ENCODE measurements around the gene APBB2. TPM values are rescaled to one million over a fixed set of nuclear protein-coding genes. Genes with fewer than 3 reads are reported as not detected.

The APBB2 gene
- total and polyA plus RNA-seq, 4 donors = 22.7 to 101 (median 64.4) TPM

DNA sequence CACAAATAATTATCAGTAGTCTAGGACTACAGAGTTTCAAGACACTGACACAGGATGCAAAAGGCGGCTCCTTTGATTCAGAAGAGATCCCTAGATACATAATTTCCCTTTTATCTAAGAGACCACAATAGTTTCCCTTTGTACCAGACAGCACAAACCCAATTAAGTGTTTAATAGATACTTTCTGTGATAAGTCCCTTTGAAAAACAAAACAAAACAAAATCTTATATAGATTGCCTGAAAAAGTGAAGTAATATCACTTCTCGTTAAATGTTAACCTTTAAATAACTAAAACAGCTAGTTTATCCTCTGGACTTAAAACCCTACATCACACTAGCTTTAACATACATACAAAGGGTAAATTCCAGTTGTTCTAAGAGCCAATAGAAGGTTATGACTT lies 49.9 kb downstream of the APBB2 start:
- intact Hi-C loops (cut with DNase I) = no loop called here
- WGBS, 2 donors = 92 to 93% methylated on average over 2 of the region's 2 CpGs
- peaks cover 0 to 2% of the 10 kb centered on the region in 2 donors for H3K36me3 ChIP-seq (ENCODE audit: control insufficient read depth in 1 of 2, insufficient read depth in 2 of 2, low read length in 1 of 2)
- ATAC-seq (ENCODE audit: low FRiP score) (no peak), DNase-seq (no peak)
- H3K27ac ChIP-seq (ENCODE audit: low read depth in 1 of 2, low read length in 2 of 2) = no peak overlapping the region
- H3K9me3 ChIP-seq (ENCODE audit: control insufficient read depth, low read length) = no peaks in the 10 kb centered on the region
- no peaks in the 10 kb centered on the region for H3K27me3 ChIP-seq (ENCODE audit: control insufficient read depth in 1 of 2, insufficient read depth in 2 of 2, low read length in 1 of 2)
- no peak overlapping the region for H3K4me3 ChIP-seq (ENCODE audit: low read length in 2 of 2)
- peaks cover 1 to 5% of the 10 kb centered on the region in 2 donors for H3K4me1 ChIP-seq (ENCODE audit: control insufficient read depth in 1 of 2, insufficient read depth in 2 of 2, low read length in 2 of 2)

GRCh38 chr4:41161355-41161754 lies 53.0 kb downstream of the APBB2 start:
- Histone ChIP-seq H3K27me3 (ENCODE audit: control insufficient read depth in 1 of 2, insufficient read depth in 2 of 2, low read length in 1 of 2) (no peaks in the 10 kb centered on the region), H3K4me3 (ENCODE audit: low read length in 2 of 2) (no peak overlapping the region), H3K4me1 (ENCODE audit: control insufficient read depth in 1 of 2, insufficient read depth in 2 of 2, low read length in 2 of 2) (peaks cover 1 to 5% of the 10 kb centered on the region in 2 donors), H3K27ac (ENCODE audit: low read depth in 1 of 2, low read length in 2 of 2) (no peak overlapping the region), H3K36me3 (ENCODE audit: control insufficient read depth in 1 of 2, insufficient read depth in 2 of 2, low read length in 1 of 2) (no peaks in the 10 kb centered on the region), H3K9me3 (ENCODE audit: control insufficient read depth, low read length) (no peaks in the 10 kb centered on the region)
- intact Hi-C loops (cut with DNase I) = no loop called here
- no peak for DNase-seq
- 65 to 98% methylated on average over 3 of the region's 3 CpGs for WGBS, 2 donors
- no peak for ATAC-seq (ENCODE audit: low FRiP score)

DNA sequence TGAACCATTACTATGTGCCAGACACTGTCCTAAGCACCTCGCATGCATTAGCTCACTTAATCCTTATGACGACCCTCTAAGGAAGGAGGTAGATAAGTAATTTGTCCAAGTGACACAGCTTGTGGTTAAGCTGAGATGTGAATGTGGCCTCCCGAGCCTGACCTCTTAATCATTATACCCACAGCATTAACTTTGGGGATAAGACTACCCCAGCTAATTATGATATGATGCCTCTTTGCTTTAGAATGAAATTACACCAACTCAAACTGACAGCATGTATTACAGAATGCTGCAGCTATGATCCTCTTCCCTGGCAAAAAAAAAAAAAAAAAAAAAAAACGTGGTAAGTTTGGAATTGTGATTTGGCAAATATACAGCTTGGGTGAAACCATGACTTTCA lies 53.5 kb downstream of the APBB2 start:
- Histone ChIP-seq H3K9me3 (ENCODE audit: control insufficient read depth, low read length) (no peaks in the 10 kb centered on the region), H3K27ac (ENCODE audit: low read depth in 1 of 2, low read length in 2 of 2) (no peak overlapping the region), H3K27me3 (ENCODE audit: control insufficient read depth in 1 of 2, insufficient read depth in 2 of 2, low read length in 1 of 2) (no peaks in the 10 kb centered on the region), H3K4me1 (ENCODE audit: control insufficient read depth in 1 of 2, insufficient read depth in 2 of 2, low read length in 2 of 2) (peaks cover 1 to 7% of the 10 kb centered on the region in 2 donors), H3K4me3 (ENCODE audit: low read length in 2 of 2) (no peak overlapping the region), H3K36me3 (ENCODE audit: control insufficient read depth in 1 of 2, insufficient read depth in 2 of 2, low read length in 1 of 2) (no peaks in the 10 kb centered on the region)
- WGBS, 2 donors = 68% methylated on average over 4 of the region's 4 CpGs
- DNase-seq (no peak), ATAC-seq (ENCODE audit: low FRiP score) (no peak)
- intact Hi-C loops (cut with DNase I) = no loop called here

GRCh38 chr4:41160012-41160789 lies 54.1 kb downstream of the APBB2 start:
- no peaks in the 10 kb centered on the region for H3K27me3 ChIP-seq (ENCODE audit: control insufficient read depth in 1 of 2, insufficient read depth in 2 of 2, low read length in 1 of 2)
- intact Hi-C loops (cut with DNase I) = no loop called here
- no peak overlapping the region for H3K27ac ChIP-seq (ENCODE audit: low read depth in 1 of 2, low read length in 2 of 2)
- no peaks in the 10 kb centered on the region for H3K36me3 ChIP-seq (ENCODE audit: control insufficient read depth in 1 of 2, insufficient read depth in 2 of 2, low read length in 1 of 2)
- ATAC-seq (ENCODE audit: low FRiP score) = peak; percentile 50
- DNase-seq = no peak
- WGBS, 2 donors = 59 to 76% methylated on average over 10 of the region's 10 CpGs
- H3K4me1 ChIP-seq (ENCODE audit: control insufficient read depth in 1 of 2, insufficient read depth in 2 of 2, low read length in 2 of 2) = peaks cover 1 to 7% of the 10 kb centered on the region in 2 donors
- no peaks in the 10 kb centered on the region for H3K9me3 ChIP-seq (ENCODE audit: control insufficient read depth, low read length)
- H3K4me3 ChIP-seq (ENCODE audit: low read length in 2 of 2) = no peak overlapping the region

- ATAC-seq (ENCODE audit: low FRiP score) (no peak), DNase-seq (no peak)
- Histone ChIP-seq H3K27me3 (ENCODE audit: control insufficient read depth in 1 of 2, insufficient read depth in 2 of 2, low read length in 1 of 2) (no peaks in the 10 kb centered on the region), H3K4me1 (ENCODE audit: control insufficient read depth in 1 of 2, insufficient read depth in 2 of 2, low read length in 2 of 2) (peaks cover 1 to 10% of the 10 kb centered on the region in 2 donors), H3K4me3 (ENCODE audit: low read length in 2 of 2) (no peak overlapping the region), H3K27ac (ENCODE audit: low read depth in 1 of 2, low read length in 2 of 2) (no peak overlapping the region), H3K9me3 (ENCODE audit: control insufficient read depth, low read length) (no peaks in the 10 kb centered on the region), H3K36me3 (ENCODE audit: control insufficient read depth in 1 of 2, insufficient read depth in 2 of 2, low read length in 1 of 2) (no peaks in the 10 kb centered on the region)
- WGBS, 2 donors = 96 to 97% methylated on average over 5 of the region's 5 CpGs
- intact Hi-C loops (cut with DNase I) = no loop called here
Observed at GRCh38 chr4:41158756-41159155, 55.6 kb downstream of the APBB2 start.

DNA sequence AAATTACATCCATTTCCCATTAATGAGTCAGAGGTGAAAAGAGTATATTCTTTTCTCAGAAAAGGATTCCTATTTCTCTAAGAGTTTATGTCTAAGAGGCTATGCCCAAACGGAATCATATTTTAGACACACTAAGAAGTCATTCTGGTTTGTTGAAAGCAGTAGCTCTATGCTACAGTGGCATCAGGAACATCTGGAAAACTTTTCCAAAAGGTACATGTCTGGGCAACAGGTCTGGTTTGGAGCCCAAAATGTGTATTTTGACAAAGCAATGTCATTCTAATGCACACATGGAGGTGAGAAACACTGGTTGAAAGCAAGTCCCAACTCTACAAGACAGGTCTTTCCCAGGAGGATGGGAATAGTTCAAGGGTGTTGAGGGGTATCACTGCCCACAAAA lies 56.1 kb downstream of the APBB2 start:
- no peak overlapping the region for H3K4me3 ChIP-seq (ENCODE audit: low read length in 2 of 2)
- no peaks in the 10 kb centered on the region for H3K27me3 ChIP-seq (ENCODE audit: control insufficient read depth in 1 of 2, insufficient read depth in 2 of 2, low read length in 1 of 2)
- H3K4me1 ChIP-seq (ENCODE audit: control insufficient read depth in 1 of 2, insufficient read depth in 2 of 2, low read length in 2 of 2) = peaks cover 1 to 11% of the 10 kb centered on the region in 2 donors
- no peak overlapping the region for H3K27ac ChIP-seq (ENCODE audit: low read depth in 1 of 2, low read length in 2 of 2)
- DNase-seq = no peak
- intact Hi-C loops (cut with DNase I) = no loop called here
- 66 to 81% methylated on average over 1 of the region's 1 CpG for WGBS, 2 donors
- ATAC-seq (ENCODE audit: low FRiP score) = no peak
- no peaks in the 10 kb centered on the region for H3K9me3 ChIP-seq (ENCODE audit: control insufficient read depth, low read length)
- no peaks in the 10 kb centered on the region for H3K36me3 ChIP-seq (ENCODE audit: control insufficient read depth in 1 of 2, insufficient read depth in 2 of 2, low read length in 1 of 2)

DNA sequence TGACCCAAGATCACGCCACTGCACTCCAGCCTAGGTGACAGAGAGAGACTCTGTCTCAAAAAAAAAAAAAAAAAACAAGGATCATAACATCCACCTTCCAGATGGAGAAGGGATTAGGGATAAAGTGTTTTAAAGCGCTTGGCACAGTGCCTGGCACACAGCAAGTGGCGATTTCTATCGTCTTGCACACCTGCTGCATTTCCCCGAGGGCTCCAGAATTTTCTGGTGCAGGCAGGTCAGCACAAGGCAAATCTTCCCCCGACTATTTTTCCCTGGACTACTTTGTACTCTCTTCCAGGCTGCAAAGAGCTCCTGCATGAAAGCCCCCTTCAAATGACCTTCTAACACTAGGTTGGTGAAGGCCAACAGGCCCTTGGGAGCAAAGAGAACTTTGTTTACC lies 57.3 kb downstream of the APBB2 start:
- no peak for DNase-seq
- intact Hi-C loops (cut with DNase I) = no loop called here
- peak overlapping the region in 1 of 2 donors; percentile 44 for H3K27ac ChIP-seq (ENCODE audit: low read depth in 1 of 2, low read length in 2 of 2)
- 83 to 86% methylated on average over 6 of the region's 6 CpGs for WGBS, 2 donors
- H3K9me3 ChIP-seq (ENCODE audit: control insufficient read depth, low read length) = no peaks in the 10 kb centered on the region
- no peak for ATAC-seq (ENCODE audit: low FRiP score)
- H3K36me3 ChIP-seq (ENCODE audit: control insufficient read depth in 1 of 2, insufficient read depth in 2 of 2, low read length in 1 of 2) = no peaks in the 10 kb centered on the region
- H3K4me1 ChIP-seq (ENCODE audit: control insufficient read depth in 1 of 2, insufficient read depth in 2 of 2, low read length in 2 of 2) = peaks cover 0 to 12% of the 10 kb centered on the region in 2 donors
- no peaks in the 10 kb centered on the region for H3K27me3 ChIP-seq (ENCODE audit: control insufficient read depth in 1 of 2, insufficient read depth in 2 of 2, low read length in 1 of 2)
- H3K4me3 ChIP-seq (ENCODE audit: low read length in 2 of 2) = no peak overlapping the region

DNA sequence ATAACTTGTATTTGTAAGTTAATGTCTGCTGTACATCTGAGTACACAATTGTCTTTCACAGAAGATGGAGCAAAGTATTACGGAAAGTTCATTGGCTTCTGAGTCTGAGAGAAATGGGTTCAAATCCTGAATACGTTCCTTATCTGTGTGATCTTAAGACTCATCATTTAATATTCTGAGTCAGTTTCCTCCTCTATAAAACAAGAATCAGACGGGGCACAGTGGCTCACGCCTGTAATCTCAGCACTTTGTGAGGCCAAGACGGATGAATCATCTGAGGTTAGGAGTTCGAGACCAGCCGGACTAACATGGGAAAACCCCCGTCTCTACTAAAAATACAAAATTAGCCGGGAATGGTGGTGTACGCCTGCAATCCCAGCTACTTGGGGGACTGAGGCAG lies 57.8 kb downstream of the APBB2 start:
- Histone ChIP-seq H3K36me3 (ENCODE audit: control insufficient read depth in 1 of 2, insufficient read depth in 2 of 2, low read length in 1 of 2) (no peaks in the 10 kb centered on the region), H3K27me3 (ENCODE audit: control insufficient read depth in 1 of 2, insufficient read depth in 2 of 2, low read length in 1 of 2) (no peaks in the 10 kb centered on the region), H3K27ac (ENCODE audit: low read depth in 1 of 2, low read length in 2 of 2) (peak overlapping the region in 1 of 2 donors; percentile 44), H3K4me3 (ENCODE audit: low read length in 2 of 2) (no peak overlapping the region), H3K9me3 (ENCODE audit: control insufficient read depth, low read length) (no peaks in the 10 kb centered on the region), H3K4me1 (ENCODE audit: control insufficient read depth in 1 of 2, insufficient read depth in 2 of 2, low read length in 2 of 2) (peaks cover 0 to 12% of the 10 kb centered on the region in 2 donors)
- 40 to 45% methylated on average over 10 of the region's 10 CpGs for WGBS, 2 donors
- intact Hi-C loops (cut with DNase I) = no loop called here
- no peak for ATAC-seq (ENCODE audit: low FRiP score)
- DNase-seq = no peak

GRCh38 chr4:41155194-41155830 lies 59.0 kb downstream of the APBB2 start:
- Histone ChIP-seq H3K4me3 (ENCODE audit: low read length in 2 of 2) (peak overlapping the region in 1 of 2 donors; percentile 26), H3K4me1 (ENCODE audit: control insufficient read depth in 1 of 2, insufficient read depth in 2 of 2, low read length in 2 of 2) (peaks cover 2 to 7% of the 10 kb centered on the region in 2 donors), H3K27me3 (ENCODE audit: control insufficient read depth in 1 of 2, insufficient read depth in 2 of 2, low read length in 1 of 2) (no peaks in the 10 kb centered on the region), H3K27ac (ENCODE audit: low read depth in 1 of 2, low read length in 2 of 2) (peak overlapping the region; percentile 28), H3K36me3 (ENCODE audit: control insufficient read depth in 1 of 2, insufficient read depth in 2 of 2, low read length in 1 of 2) (no peaks in the 10 kb centered on the region), H3K9me3 (ENCODE audit: control insufficient read depth, low read length) (no peaks in the 10 kb centered on the region)
- DNase-seq (no peak), ATAC-seq (ENCODE audit: low FRiP score) (no peak)
- intact Hi-C loops (cut with DNase I) = no loop called here
- WGBS, 2 donors = 5 to 10% methylated on average over 5 of the region's 5 CpGs
